Effector CD4-positive, alpha-beta T cell (primary cell): ENCODE measurements around the gene VGF.

Source experiments
- DNase-seq: peaks from one replicate; pipeline ENCODE4 v3.0.0-alpha.2; 2020

Gene VGF

GRCh38 chr7:101165958-101166647, 734 bp upstream of the VGF start:
- DNase-seq = no peak

GRCh38 chr7:101164071-101164840, 1.1 kb downstream of the VGF start:
- DNase-seq = no peak

GRCh38 chr7:101163279-101164070, 1.9 kb downstream of the VGF start:
- DNase-seq = no peak

GRCh38 chr7:101162551-101163278, 2.7 kb downstream of the VGF start:
- no peak for DNase-seq

- DNase-seq = no peak
Measured at GRCh38 chr7:101161692-101162471, 3.5 kb downstream of the VGF start.

- no peak for DNase-seq
Measured at GRCh38 chr7:101160910-101161309, 4.5 kb downstream of the VGF start.

- DNase-seq = no peak
Measured at GRCh38 chr7:101159696-101160674, 5.4 kb downstream of the VGF start.

- no peak for DNase-seq
Measured at GRCh38 chr7:101156866-101157589, 8.3 kb downstream of the VGF start.

- DNase-seq = no peak
Measured at GRCh38 chr7:101156277-101156676, 9.1 kb downstream of the VGF start.

- no peak for DNase-seq
Measured at GRCh38 chr7:101155303-101155702, 10.1 kb downstream of the VGF start.

- DNase-seq = no peak
Measured at GRCh38 chr7:101154693-101155102, 10.7 kb downstream of the VGF start.

- DNase-seq = peak; percentile 83
Measured at GRCh38 chr7:101153969-101154692, 11.2 kb downstream of the VGF start, which contains the start of gene AP1S1. Gene AP1S1, plus strand, starts transcription at chr7:101154476. Its CDS starts 39 bp downstream, at chr7:101154515.

- no peak for DNase-seq
Measured at GRCh38 chr7:101151908-101152651, 13.3 kb downstream of the VGF start.

- no peak for DNase-seq
Measured at GRCh38 chr7:101140746-101141382, 24.5 kb downstream of the VGF start.

- no peak for DNase-seq
Measured at GRCh38 chr7:101140339-101140699, 25.1 kb downstream of the VGF start.

- peak; percentile 70 for DNase-seq
Measured at GRCh38 chr7:101138213-101138870, 27.0 kb downstream of the VGF start.

- no peak for DNase-seq
Measured at GRCh38 chr7:101137651-101138212, 27.6 kb downstream of the VGF start.
